Ectodermal cell (in vitro differentiated cells): Measurements from ENCODE around the gene KCNH3.
A peak's percentile ranks its signal among the peaks of the same experiment; 100 is the strongest.
"Not testable (repeated sequence)": the region's sequence is repeated elsewhere in the genome, so short reads cannot be mapped to it uniquely, and the experiment has no call there.

Experiments
- H3K27ac ChIP-seq: 2 replicates; pipeline ENCODE4 v1.7.0; 2013; ENCODE audit warnings: mild to moderate bottlenecking, low read depth, low read length; ENCODE audit not compliant: insufficient read depth, poor library complexity, severe bottlenecking
- H3K27me3 ChIP-seq: 2 replicates; pipeline ENCODE4 v1.7.0; 2013; ENCODE audit warnings: mild to moderate bottlenecking, low read length; ENCODE audit not compliant: insufficient read depth, control insufficient read depth, poor library complexity, severe bottlenecking
- H3K36me3 ChIP-seq: one replicate; pipeline ENCODE4 v1.7.0; 2013; ENCODE audit warnings: low read length; ENCODE audit not compliant: control insufficient read depth, insufficient read depth
- H3K4me1 ChIP-seq: one replicate; pipeline ENCODE4 v1.7.0; 2013; ENCODE audit warnings: low read length; ENCODE audit not compliant: control insufficient read depth, insufficient read depth
- H3K4me3 ChIP-seq: 2 replicates; pipeline ENCODE4 v1.7.0; 2013; ENCODE audit warnings: low read depth, low read length, control low read depth; ENCODE audit not compliant: insufficient read depth
- H3K9me3 ChIP-seq: 2 replicates; pipeline ENCODE4 v1.7.0; 2013; ENCODE audit warnings: mild to moderate bottlenecking, low read length, moderate library complexity; ENCODE audit not compliant: control insufficient read depth
- WGBS, 2 experiments: methylation state at CpG; one replicate each; pipeline ENCODE4 v1.1.7; 2013; ENCODE audit warnings: missing lambda C conversion rate in 2 of 2; 5-methylcytosine and 5-hydroxymethylcytosine counted together

The KCNH3 gene

DNA sequence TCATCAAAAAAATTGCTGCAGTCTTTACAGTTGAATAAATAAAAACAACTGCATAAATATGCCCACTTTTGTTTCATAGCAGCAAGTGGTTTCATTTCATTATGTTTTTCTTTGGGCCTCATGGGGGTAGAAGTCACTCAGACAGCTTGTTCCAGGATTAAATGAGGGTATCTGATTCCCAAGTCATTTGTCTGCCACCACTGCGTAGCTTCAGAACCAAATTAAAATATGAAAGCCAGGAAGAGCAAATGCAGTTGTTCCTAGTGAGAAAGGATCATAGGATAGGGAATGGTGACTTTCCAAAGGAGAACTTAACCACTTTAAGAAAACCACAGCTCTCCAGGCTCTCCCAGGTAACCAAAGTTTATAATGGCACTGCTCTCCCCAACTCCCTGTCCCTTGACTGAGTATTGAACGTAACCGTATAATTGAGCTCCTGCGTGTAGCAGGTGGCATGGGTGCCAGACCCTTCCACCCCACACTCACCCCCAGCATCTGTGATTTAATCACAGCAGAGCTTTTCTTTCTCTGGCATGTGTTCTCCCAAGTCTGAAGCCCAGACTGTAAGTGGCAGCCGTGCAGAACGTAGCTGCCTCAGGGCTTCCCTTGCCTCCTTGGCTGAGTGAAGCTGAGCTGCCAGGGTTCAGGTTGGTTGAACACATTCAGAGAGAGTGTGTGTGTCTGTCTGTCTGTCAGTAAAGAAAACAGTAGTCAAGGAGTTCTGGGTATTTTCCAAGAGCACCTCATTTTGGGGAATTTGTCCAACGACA lies 11.3 kb upstream of the KCNH3 start:
- Histone ChIP-seq H3K4me3 (no peak overlapping the region), H3K4me1 (no peaks in the 10 kb centered on the region), H3K27ac (no peak overlapping the region), H3K27me3 (no peaks in the 10 kb centered on the region), H3K9me3 (no peaks in the 10 kb centered on the region), H3K36me3 (peaks cover 27% of the 10 kb centered on the region)
- WGBS, 2 experiments = 78 to 84% methylated on average over 7 of the region's 7 CpGs

DNA sequence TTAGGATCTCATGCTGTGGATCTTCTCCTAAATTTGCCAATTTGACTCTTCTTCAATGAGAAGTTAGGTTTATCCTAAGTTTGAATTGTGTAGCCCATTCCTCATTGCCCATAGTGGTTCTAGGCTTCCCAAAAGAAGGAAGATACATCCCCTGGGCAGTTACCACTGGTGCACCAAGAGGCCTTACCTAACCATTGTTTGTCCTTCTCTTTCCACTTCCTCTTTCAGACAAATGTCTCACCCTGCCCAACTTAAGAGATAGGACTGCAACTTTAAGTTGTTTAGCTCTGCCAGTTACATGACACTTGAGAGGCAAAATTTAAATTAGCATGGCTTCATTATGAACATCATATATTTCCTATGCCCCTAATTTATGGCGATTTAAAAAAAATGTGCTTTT lies 9.4 kb upstream of the KCNH3 start:
- Histone ChIP-seq H3K27ac (no peak overlapping the region), H3K27me3 (no peaks in the 10 kb centered on the region), H3K9me3 (no peaks in the 10 kb centered on the region), H3K36me3 (peaks cover 18% of the 10 kb centered on the region), H3K4me3 (no peak overlapping the region), H3K4me1 (no peaks in the 10 kb centered on the region)
- 100% methylated on average over 1 of the region's 1 CpG for WGBS, 2 experiments

DNA sequence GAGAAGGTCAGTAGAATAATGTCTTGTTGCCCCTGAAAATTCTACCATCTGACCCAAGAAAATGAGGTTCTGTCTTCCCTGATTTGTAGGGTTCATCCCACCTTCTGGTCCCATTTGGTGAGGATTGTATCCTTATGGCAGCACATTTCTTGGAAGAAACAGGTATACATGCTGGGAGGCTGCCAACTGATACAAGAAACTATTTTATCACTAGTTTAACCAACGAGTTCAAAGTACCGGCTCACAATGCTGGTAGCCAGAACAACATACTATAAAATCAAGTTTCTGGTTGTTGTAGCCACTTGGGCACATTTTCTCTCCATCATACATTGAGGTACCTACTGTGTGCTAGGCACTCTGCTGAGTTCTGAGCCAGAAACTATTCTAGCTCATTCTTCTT lies 7.1 kb upstream of the KCNH3 start:
- 90 to 95% methylated on average over 2 of the region's 2 CpGs for WGBS, 2 experiments
- H3K27me3 ChIP-seq = peaks cover 23% of the 10 kb centered on the region
- no peak overlapping the region for H3K4me3 ChIP-seq
- peaks cover 5% of the 10 kb centered on the region for H3K36me3 ChIP-seq
- no peak overlapping the region for H3K27ac ChIP-seq
- H3K9me3 ChIP-seq = no peaks in the 10 kb centered on the region
- H3K4me1 ChIP-seq = no peaks in the 10 kb centered on the region

DNA sequence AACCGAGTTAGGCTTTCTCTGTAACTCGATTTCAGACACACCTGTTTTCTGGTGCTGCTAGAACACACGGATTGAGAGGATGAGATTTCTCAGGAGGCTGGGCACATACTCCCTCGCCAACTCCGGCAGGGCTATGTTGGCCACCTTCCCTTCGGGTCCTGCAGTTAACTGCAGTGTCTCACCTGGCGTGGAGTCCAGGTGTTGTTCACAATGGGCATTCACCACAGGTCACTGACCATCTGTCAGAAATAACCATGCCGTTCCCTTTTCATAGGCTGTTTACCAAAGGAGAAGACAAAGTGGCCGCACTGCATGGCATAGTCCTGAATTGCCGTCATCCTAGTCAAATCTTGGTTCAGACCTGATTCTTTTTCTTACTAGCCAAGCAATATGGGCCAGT lies 5.5 kb upstream of the KCNH3 start:
- Histone ChIP-seq H3K27ac (no peak overlapping the region), H3K36me3 (no peaks in the 10 kb centered on the region), H3K4me3 (no peak overlapping the region), H3K9me3 (no peaks in the 10 kb centered on the region), H3K4me1 (peaks cover 12% of the 10 kb centered on the region), H3K27me3 (peaks cover 39% of the 10 kb centered on the region)
- 89 to 93% methylated on average over 10 of the region's 10 CpGs for WGBS, 2 experiments

DNA sequence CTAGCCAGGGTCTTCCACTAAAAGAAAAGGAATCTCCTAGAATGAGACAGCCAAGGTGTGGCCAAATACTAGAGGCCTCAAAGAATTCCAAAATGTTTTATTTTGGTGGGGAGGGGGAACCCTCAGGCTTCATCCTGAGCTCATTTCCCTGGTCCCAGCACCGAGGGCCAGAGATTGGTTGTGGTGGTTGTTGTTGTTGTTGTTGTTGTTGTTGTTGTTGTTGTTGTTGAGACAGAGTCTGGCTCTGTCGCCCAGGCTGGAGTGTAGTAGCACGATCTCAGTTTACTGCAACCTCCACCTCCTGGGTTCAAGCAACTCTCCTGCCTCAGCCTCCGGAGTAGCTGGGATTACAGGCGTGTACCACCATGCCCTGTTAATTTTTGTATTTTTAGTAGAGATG lies 4.7 kb upstream of the KCNH3 start:
- H3K27ac ChIP-seq, H3K4me3 ChIP-seq, H3K9me3 ChIP-seq, H3K36me3 ChIP-seq: not testable (repeated sequence)
- Histone ChIP-seq H3K4me1 (peaks cover 12% of the 10 kb centered on the region), H3K27me3 (peaks cover 47% of the 10 kb centered on the region)
- WGBS, 2 experiments = 92 to 95% methylated on average over 5 of the region's 5 CpGs

DNA sequence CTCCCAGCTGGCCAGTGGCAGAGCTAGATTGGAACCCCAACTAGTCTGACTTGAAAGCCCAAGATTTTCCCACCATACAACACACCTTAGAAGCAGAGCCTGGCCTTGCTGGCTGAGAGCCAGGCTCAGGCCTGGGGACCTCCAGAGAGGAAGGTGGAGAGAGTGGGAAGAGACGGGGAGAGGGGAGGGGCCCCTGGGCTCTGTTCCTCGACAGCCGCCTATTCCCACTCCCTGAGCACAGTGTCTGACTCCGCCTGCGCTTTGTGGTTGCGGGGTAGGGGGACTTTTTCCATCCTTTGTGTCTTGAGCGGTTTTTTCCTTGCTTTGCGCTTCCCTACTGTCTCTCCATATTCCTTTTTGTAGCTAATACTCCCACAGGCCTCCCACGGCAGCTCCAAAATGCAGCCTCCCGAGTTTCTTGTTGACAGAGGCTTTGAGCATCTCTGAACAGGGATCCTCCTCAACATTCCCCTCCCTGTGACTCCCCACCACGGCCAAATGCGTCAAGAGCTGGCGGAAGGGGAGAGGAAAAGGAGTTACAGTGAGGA lies 4.0 kb upstream of the KCNH3 start:
- Histone ChIP-seq H3K36me3 (no peaks in the 10 kb centered on the region), H3K27me3 (peaks cover 54% of the 10 kb centered on the region), H3K9me3 (no peaks in the 10 kb centered on the region), H3K4me1 (peaks cover 12% of the 10 kb centered on the region), H3K4me3 (no peak overlapping the region), H3K27ac (no peak overlapping the region)
- 49% methylated on average over 13 of the region's 13 CpGs for WGBS, 2 experiments

DNA sequence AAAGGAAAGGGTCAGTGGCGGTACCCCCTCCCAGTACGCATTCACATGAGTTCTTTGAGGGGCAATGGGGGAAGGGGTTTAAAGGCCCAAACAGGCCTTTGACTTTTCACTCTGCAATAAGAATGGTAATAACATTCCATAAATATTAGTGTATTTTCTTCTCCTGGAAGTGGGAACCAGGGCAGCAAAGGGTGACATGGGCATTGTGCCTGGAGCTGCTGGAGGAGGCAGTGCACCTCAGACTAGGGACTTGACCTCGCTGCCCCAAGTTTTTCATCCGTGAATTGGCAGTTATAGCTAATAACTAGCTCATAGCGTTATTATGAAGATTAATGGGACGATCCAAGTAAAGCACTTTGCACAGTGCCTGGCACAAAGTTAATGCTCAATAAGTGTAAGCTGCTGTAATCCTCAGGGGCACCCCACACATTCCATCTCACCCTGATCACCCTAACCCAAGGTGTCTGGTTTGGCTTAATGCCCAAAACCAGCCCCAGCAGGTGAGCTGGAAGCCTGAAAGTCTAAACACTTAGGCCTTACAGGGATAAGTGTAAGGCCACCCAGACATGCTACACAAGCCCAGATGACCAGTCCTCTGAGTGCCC lies 2.8 kb upstream of the KCNH3 start:
- peaks cover 66% of the 10 kb centered on the region for H3K27me3 ChIP-seq
- no peaks in the 10 kb centered on the region for H3K36me3 ChIP-seq
- H3K9me3 ChIP-seq = no peaks in the 10 kb centered on the region
- peaks cover 17% of the 10 kb centered on the region for H3K4me1 ChIP-seq
- H3K27ac ChIP-seq = no peak overlapping the region
- WGBS, 2 experiments = 96 to 99% methylated on average over 6 of the region's 6 CpGs
- H3K4me3 ChIP-seq = no peak overlapping the region

DNA sequence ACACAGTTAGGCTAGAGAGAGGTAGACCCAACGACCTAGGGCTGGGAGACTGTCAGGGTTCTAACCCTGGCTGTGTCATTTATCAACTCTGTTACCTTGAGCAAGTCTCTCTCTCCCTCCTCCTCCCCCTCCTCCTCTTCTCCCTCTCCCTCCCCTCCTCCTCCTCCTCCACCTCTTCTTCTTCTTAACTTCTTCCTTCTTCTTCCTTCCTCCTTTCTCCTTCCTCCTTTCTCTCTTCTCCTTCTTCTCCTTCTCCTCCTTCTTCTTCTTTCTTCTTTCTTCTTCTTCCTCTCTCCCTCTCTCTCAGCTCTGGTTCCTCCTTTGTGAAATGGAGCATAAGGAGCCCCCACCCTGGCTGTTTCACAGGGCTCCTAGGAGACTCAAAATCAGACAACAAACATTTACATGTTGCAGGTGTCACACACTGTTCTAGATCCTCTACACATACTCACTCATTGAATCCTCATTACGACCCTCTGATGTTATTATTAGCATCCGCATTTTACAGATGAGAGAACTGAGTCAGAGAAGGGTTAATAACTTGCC lies 2.2 kb upstream of the KCNH3 start:
- 64% methylated on average over 3 of the region's 3 CpGs for WGBS, 2 experiments
- H3K27me3 ChIP-seq = peaks cover 72% of the 10 kb centered on the region
- peaks cover 17% of the 10 kb centered on the region for H3K4me1 ChIP-seq
- no peaks in the 10 kb centered on the region for H3K36me3 ChIP-seq
- no peak overlapping the region for H3K4me3 ChIP-seq
- no peaks in the 10 kb centered on the region for H3K9me3 ChIP-seq
- H3K27ac ChIP-seq = no peak overlapping the region

DNA sequence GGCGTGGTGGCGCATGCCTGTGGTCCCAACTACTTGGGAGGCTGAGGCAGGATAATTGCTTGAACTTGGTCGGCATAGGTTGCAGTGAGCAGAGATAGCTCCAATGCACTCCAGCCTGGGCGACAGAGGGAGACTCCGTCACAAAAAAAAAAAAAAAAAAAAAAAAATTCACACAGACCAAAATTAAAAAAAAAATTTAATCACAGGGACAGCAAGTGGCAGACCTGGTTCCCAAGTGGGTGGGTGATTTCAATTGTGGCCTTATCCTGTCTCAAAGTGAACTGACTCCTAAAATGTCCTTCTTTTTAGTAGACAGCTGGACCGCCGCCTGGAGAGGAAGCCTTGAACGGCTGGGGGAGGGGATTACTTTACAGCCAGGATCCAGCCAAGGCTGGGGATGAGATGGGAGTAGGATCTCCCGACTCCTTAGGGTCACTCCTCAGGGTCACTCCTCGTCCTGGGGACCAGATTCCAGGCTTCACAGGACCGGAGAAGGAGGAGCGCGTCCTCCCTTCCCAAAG lies 1.5 kb upstream of the KCNH3 start:
- WGBS, 2 experiments = 22 to 25% methylated on average over 12 to 13 of the region's 13 CpGs
- no peak overlapping the region for H3K27ac ChIP-seq
- peaks cover 78% of the 10 kb centered on the region for H3K27me3 ChIP-seq
- H3K4me1 ChIP-seq = peaks cover 17% of the 10 kb centered on the region
- no peaks in the 10 kb centered on the region for H3K36me3 ChIP-seq
- H3K4me3 ChIP-seq = peak overlapping the region; percentile 25
- no peaks in the 10 kb centered on the region for H3K9me3 ChIP-seq
